ENCODE results near the gene B4GALT2.

Gene B4GALT2

GRCh38 chr1:43960798-43961197, 18.2 kb upstream of the B4GALT2 start:
- Histone ChIP-seq H3F3A (ENCODE audit: insufficient read depth, low read length) (no peaks in the 10 kb centered on the region; the same call in 1 of the 2 replicates), H3K27ac (ENCODE audit: low read length) (no peak overlapping the region), H3K4me3 (ENCODE audit: low read length) (no peak overlapping the region), H3K79me2 (ENCODE audit: low read length) (no peaks in the 10 kb centered on the region), H3K4me1 (ENCODE audit: low read length) (no peaks in the 10 kb centered on the region), H3K36me3 (replicated peaks; ENCODE audit: insufficient read depth, low read length) (no peaks in the 10 kb centered on the region), H3K9me3 (replicated peaks; ENCODE audit: insufficient read depth, low read length) (no peaks in the 10 kb centered on the region), H4K20me1 (ENCODE audit: insufficient read depth, low read length) (no peaks in the 10 kb centered on the region), H3K27me3 (replicated peaks; ENCODE audit: insufficient read depth, low read length) (no peaks in the 10 kb centered on the region), H3K9ac (ENCODE audit: low read length) (no peak overlapping the region), H2AFZ (ENCODE audit: low read length) (no peak overlapping the region), H3K9me2 (replicated peaks; ENCODE audit: insufficient read depth, low read length) (no peaks in the 10 kb centered on the region), H3K4me2 (ENCODE audit: low read depth, low read length) (no peak overlapping the region)
- TF ChIP-seq EZH2phosphoT487 (IDR thresholded peaks at IDR 0.05; ENCODE audit: low read length) (no peak), EZH2 (optimal IDR thresholded peaks at IDR 0.05; ENCODE audit: low read depth, low read length) (no peak)
- TF ChIP-seq, protein P1, sequence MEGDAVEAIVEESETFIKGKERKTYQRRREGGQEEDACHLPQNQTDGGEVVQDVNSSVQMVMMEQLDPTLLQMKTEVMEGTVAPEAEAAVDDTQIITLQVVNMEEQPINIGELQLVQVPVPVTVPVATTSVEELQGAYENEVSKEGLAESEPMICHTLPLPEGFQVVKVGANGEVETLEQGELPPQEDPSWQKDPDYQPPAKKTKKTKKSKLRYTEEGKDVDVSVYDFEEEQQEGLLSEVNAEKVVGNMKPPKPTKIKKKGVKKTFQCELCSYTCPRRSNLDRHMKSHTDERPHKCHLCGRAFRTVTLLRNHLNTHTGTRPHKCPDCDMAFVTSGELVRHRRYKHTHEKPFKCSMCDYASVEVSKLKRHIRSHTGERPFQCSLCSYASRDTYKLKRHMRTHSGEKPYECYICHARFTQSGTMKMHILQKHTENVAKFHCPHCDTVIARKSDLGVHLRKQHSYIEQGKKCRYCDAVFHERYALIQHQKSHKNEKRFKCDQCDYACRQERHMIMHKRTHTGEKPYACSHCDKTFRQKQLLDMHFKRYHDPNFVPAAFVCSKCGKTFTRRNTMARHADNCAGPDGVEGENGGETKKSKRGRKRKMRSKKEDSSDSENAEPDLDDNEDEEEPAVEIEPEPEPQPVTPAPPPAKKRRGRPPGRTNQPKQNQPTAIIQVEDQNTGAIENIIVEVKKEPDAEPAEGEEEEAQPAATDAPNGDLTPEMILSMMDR (IDR thresholded peaks at IDR 0.05; ENCODE audit: low read length): no peak
- DNase-seq: no peak

GRCh38 chr1:43961692-43962091, 17.3 kb upstream of the B4GALT2 start:
- Histone ChIP-seq H3K9ac (ENCODE audit: low read length) (no peak overlapping the region), H2AFZ (ENCODE audit: low read length) (no peak overlapping the region), H4K20me1 (ENCODE audit: insufficient read depth, low read length) (no peaks in the 10 kb centered on the region), H3K4me1 (ENCODE audit: low read length) (no peaks in the 10 kb centered on the region), H3K27me3 (replicated peaks; ENCODE audit: insufficient read depth, low read length) (no peaks in the 10 kb centered on the region), H3K9me3 (replicated peaks; ENCODE audit: insufficient read depth, low read length) (no peaks in the 10 kb centered on the region), H3K27ac (ENCODE audit: low read length) (no peak overlapping the region), H3F3A (ENCODE audit: insufficient read depth, low read length) (no peaks in the 10 kb centered on the region; the same call in 1 of the 2 replicates), H3K4me3 (ENCODE audit: low read length) (no peak overlapping the region), H3K9me2 (replicated peaks; ENCODE audit: insufficient read depth, low read length) (no peaks in the 10 kb centered on the region), H3K79me2 (ENCODE audit: low read length) (no peaks in the 10 kb centered on the region), H3K4me2 (ENCODE audit: low read depth, low read length) (no peak overlapping the region), H3K36me3 (replicated peaks; ENCODE audit: insufficient read depth, low read length) (no peaks in the 10 kb centered on the region)
- TF ChIP-seq, protein P1 (IDR thresholded peaks at IDR 0.05; ENCODE audit: low read length): no peak
- TF ChIP-seq EZH2phosphoT487 (IDR thresholded peaks at IDR 0.05; ENCODE audit: low read length): no peak
- no peak for TF ChIP-seq EZH2 (optimal IDR thresholded peaks at IDR 0.05; ENCODE audit: low read depth, low read length)
- no peak for DNase-seq

DNA sequence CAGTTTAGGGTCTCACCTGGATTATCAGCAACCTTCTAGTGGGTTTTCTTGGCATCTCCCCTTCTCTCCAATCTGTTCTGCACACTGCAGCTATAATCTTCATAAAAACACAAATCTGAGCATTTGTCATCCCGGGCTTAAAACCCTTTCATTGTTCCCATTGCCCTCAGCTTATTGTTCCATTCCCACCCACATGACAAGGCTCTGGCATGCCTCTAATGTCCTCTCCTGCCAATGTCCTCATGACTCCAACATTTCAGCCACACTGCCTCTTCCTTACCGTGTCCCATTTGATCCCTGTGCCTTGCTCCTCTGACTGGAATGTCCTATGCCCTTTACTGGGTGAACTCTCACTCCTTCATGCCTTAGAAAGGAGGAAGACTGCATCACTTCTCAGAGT, 16.7 kb upstream of the B4GALT2 start:
- no peak overlapping the region for H3K27ac ChIP-seq (ENCODE audit: low read length)
- no peaks in the 10 kb centered on the region for H4K20me1 ChIP-seq (ENCODE audit: insufficient read depth, low read length)
- no peak overlapping the region for H3K9ac ChIP-seq (ENCODE audit: low read length)
- no peak overlapping the region for H3K4me3 ChIP-seq (ENCODE audit: low read length)
- no peaks in the 10 kb centered on the region for H3K9me3 ChIP-seq (replicated peaks; ENCODE audit: insufficient read depth, low read length)
- H3K4me1 ChIP-seq (ENCODE audit: low read length): no peaks in the 10 kb centered on the region
- no peak overlapping the region for H2AFZ ChIP-seq (ENCODE audit: low read length)
- no peak overlapping the region for H3K4me2 ChIP-seq (ENCODE audit: low read depth, low read length)
- no peaks in the 10 kb centered on the region for H3K36me3 ChIP-seq (replicated peaks; ENCODE audit: insufficient read depth, low read length)
- H3F3A ChIP-seq (ENCODE audit: insufficient read depth, low read length): no peaks in the 10 kb centered on the region; the same call in 1 of the 2 replicates
- DNase-seq: no peak
- no peaks in the 10 kb centered on the region for H3K9me2 ChIP-seq (replicated peaks; ENCODE audit: insufficient read depth, low read length)
- no peak for TF ChIP-seq EZH2phosphoT487 (IDR thresholded peaks at IDR 0.05; ENCODE audit: low read length)
- TF ChIP-seq, protein P1 (IDR thresholded peaks at IDR 0.05; ENCODE audit: low read length): no peak
- H3K27me3 ChIP-seq (replicated peaks; ENCODE audit: insufficient read depth, low read length): no peaks in the 10 kb centered on the region
- no peaks in the 10 kb centered on the region for H3K79me2 ChIP-seq (ENCODE audit: low read length)

Data from MM.1S (cell line).